HepG2 (cell line): ENCODE results near the gene ACTN1. TPM values are rescaled to one million over a fixed set of nuclear protein-coding genes. Genes with fewer than 3 reads are reported as not detected.

Experiments
- BHLHE40 ChIP-seq: IDR thresholded peaks from 2 replicates; pipeline ENCODE4 v1.6.1; 2011; ENCODE audit warnings: low read length, improper control_type of control experiment
- FOSL2 ChIP-seq: sonication (generic); formaldehyde crosslinking; IDR thresholded peaks from 2 replicates; pipeline ENCODE4 v1.4.0; 2020; ENCODE audit warnings: missing genetic modification reagents
- GATA4 ChIP-seq: sonication (generic); IDR thresholded peaks from 2 replicates; pipeline ENCODE4 v1.6.1; 2016; ENCODE audit warnings: antibody characterized with exemption, low read depth, borderline replicate concordance
- HDAC6 ChIP-seq: fragments of 200-600 bp; sonication (generic); IDR thresholded peaks from 2 replicates; pipeline ENCODE4 v1.7.0; 2017; ENCODE audit warnings: mild to moderate bottlenecking, antibody characterized with exemption, low read length, low read depth
- HNRNPL ChIP-seq: fragments of 200-400 bp; formaldehyde crosslinking; IDR thresholded peaks from 2 replicates; pipeline ENCODE4 v1.6.1; 2017; ENCODE audit warnings: mild to moderate bottlenecking, low read depth, low read length
- KDM1A ChIP-seq: IDR thresholded peaks from 2 replicates; pipeline ENCODE4 v1.6.1; 2016; ENCODE audit warnings: missing compliant biosample characterization
- NCOR1 ChIP-seq: fragments of 200-600 bp; sonication (generic); IDR thresholded peaks from 2 replicates; pipeline ENCODE4 v1.7.0; 2017; ENCODE audit warnings: antibody characterized with exemption, low read length, borderline replicate concordance
- NFKB2 ChIP-seq: sonication (generic); formaldehyde crosslinking; IDR thresholded peaks from 2 replicates; pipeline ENCODE4 v1.4.0; 2020; ENCODE audit warnings: missing genetic modification reagents, borderline replicate concordance
- PHB2 ChIP-seq: fragments of 450-650 bp; IDR thresholded peaks from 2 replicates; pipeline ENCODE4 v1.6.1; 2018; ENCODE audit not compliant: partially characterized antibody
- RFX3 ChIP-seq: IDR thresholded peaks from 2 replicates; pipeline ENCODE4 v1.6.1; 2016; ENCODE audit warnings: missing biosample characterization, missing genetic modification reagents
- SOX13 ChIP-seq, 3 experiments: fragments of 450-650 bp in 1 of 3; sonication (generic) in 1 of 3; formaldehyde crosslinking in 1 of 3; IDR thresholded peaks in 2 of 3; conservative IDR thresholded peaks in 1 of 3; 2 replicates each; pipeline versions ENCODE4 v1.5.0 to v1.6.1; 2016 to 2020; ENCODE audit warnings: antibody characterized with exemption in 1 of 3, mild to moderate bottlenecking in 1 of 3, missing compliant biosample characterization in 1 of 3, missing genetic modification reagents in 1 of 3, moderate library complexity in 1 of 3
- ZBTB3 ChIP-seq: sonication (generic); formaldehyde crosslinking; IDR thresholded peaks from 2 replicates; pipeline ENCODE4 v1.4.0; 2020; ENCODE audit warnings: low read depth, mild to moderate bottlenecking, moderate library complexity, missing genetic modification reagents, borderline replicate concordance
- ZFAT ChIP-seq: sonication (generic); formaldehyde crosslinking; conservative IDR thresholded peaks from 2 replicates; pipeline ENCODE4 v1.8.1; 2023; ENCODE audit warnings: missing genetic modification reagents, inconsistent platforms
- ZFP41 ChIP-seq: sonication (generic); formaldehyde crosslinking; IDR thresholded peaks from 2 replicates; pipeline ENCODE4 v1.4.0; 2020; ENCODE audit warnings: mild to moderate bottlenecking, missing genetic modification reagents, borderline replicate concordance
- ZNF160 ChIP-seq: sonication (generic); formaldehyde crosslinking; IDR thresholded peaks from 2 replicates; pipeline ENCODE4 v1.8.0; 2022; ENCODE audit warnings: mild to moderate bottlenecking, inconsistent platforms, missing genetic modification reagents
- ZNF337 ChIP-seq: sonication (generic); formaldehyde crosslinking; IDR thresholded peaks from 2 replicates; pipeline ENCODE4 v1.5.1; 2020; ENCODE audit warnings: missing genetic modification reagents, low read depth, mild to moderate bottlenecking, borderline replicate concordance
- ZNF367 ChIP-seq: sonication (generic); formaldehyde crosslinking; IDR thresholded peaks from 2 replicates; pipeline ENCODE4 v1.4.0; 2020; ENCODE audit warnings: missing genetic modification reagents, borderline replicate concordance
- ZNF496 ChIP-seq: sonication (generic); formaldehyde crosslinking; IDR thresholded peaks from 2 replicates; pipeline ENCODE4 v1.8.1; 2023; ENCODE audit warnings: mild to moderate bottlenecking, moderate library complexity, missing genetic modification reagents; ENCODE audit not compliant: insufficient replicate concordance
- ZNF644 ChIP-seq: IDR thresholded peaks from 2 replicates; pipeline ENCODE4 v1.6.1; 2016; ENCODE audit warnings: low read depth
- ZNF75D ChIP-seq: sonication (generic); formaldehyde crosslinking; IDR thresholded peaks from 2 replicates; pipeline ENCODE4 v1.8.1; 2023; ENCODE audit warnings: missing genetic modification reagents, mild to moderate bottlenecking, borderline replicate concordance
- polyA plus RNA-seq, 8 experiments: library from polyadenylated mRNA; depleted of rRNA in 3 of 8; stranded (reverse) in 7 of 8; unstranded in 1 of 8; fragments of >200 nt; fragmentation: Illumina TruSeq in 4 of 8; extraction: Trizol in 4 of 8; gene quantifications; 2 replicates each; pipeline versions ENCODE4 v1.2.1 to v1.2.3, GENCODE V29; 2011 to 2016; ENCODE audit warnings: low read depth in 4 of 8, missing spikeins in 1 of 8, mixed read lengths in 1 of 8; ENCODE audit not compliant: insufficient read depth in 1 of 8
- total RNA-seq, 5 experiments: library from RNA; depleted of rRNA; stranded (reverse); fragments of >200 nt; fragmentation: Illumina TruSeq; extraction: Trizol; gene quantifications; 2 replicates each; pipeline ENCODE4 v1.2.3, GENCODE V29; 2016; ENCODE audit warnings: low read depth in 1 of 5
- TF ChIP-seq, protein P1 (sequence below): sonication (generic); formaldehyde crosslinking; IDR thresholded peaks from 2 replicates; pipeline ENCODE4 v1.8.0; 2023; ENCODE audit warnings: mild to moderate bottlenecking, missing genetic modification reagents
- TF ChIP-seq, protein P2 (sequence below): sonication (generic); formaldehyde crosslinking; IDR thresholded peaks from 2 replicates; pipeline ENCODE4 v1.5.0; 2020; ENCODE audit warnings: mild to moderate bottlenecking, missing genetic modification reagents, borderline replicate concordance
- TF ChIP-seq, protein P3 (sequence below): sonication (generic); formaldehyde crosslinking; IDR thresholded peaks from 2 replicates; pipeline ENCODE4 v1.4.0; 2020; ENCODE audit warnings: missing genetic modification reagents
- TF ChIP-seq, protein P4 (sequence below): sonication (generic); formaldehyde crosslinking; IDR thresholded peaks from 2 replicates; pipeline ENCODE4 v1.8.1; 2022; ENCODE audit warnings: mild to moderate bottlenecking, missing genetic modification reagents

Gene ACTN1
- total and polyA plus RNA-seq, 2 of the 13 experiments (the other 11 are each of a cell fraction or from before 2014, with no cell fraction given) = 58.6 to 162 TPM

DNA sequence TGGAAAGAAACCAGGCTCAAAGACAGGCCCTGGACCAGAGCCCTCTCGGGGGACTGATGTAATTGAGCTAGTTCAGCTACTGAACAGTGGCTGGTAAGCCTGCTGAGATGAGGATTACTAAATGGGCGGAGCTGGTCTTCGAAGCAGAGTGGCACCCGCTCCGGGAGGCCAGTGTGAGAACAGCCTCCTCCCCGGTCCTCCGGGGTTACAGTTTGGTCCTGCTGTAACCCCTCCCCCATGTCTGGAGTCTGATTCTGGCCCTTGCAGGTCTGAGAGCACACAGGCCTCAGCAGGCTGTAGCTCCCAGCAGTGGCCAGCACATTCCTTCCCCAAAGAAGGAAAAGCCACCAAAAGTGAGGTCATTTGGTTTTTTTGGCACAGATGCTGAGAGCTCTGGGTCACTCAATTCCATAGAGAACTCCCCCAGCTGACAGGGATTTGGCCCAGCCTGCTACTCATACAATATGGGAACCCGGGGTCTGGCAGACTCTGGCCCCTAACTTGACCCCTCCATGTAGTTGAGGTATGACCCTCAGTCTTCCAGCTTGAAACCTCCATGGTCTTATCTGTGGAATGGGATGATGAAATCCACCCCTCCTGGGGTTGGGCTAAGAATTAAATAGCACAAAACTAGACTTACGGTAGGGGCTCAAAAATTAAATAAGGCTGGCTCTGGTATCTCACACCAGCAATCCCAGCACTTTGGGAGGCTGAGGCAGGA is 39.0 kb downstream of the ACTN1 start (continued):
- TF ChIP-seq, protein P1, sequence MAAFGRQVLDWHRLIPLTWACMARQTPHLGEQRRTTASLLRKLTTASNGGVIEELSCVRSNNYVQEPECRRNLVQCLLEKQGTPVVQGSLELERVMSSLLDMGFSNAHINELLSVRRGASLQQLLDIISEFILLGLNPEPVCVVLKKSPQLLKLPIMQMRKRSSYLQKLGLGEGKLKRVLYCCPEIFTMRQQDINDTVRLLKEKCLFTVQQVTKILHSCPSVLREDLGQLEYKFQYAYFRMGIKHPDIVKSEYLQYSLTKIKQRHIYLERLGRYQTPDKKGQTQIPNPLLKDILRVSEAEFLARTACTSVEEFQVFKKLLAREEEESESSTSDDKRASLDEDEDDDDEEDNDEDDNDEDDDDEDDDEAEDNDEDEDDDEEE = no peak
- TF ChIP-seq ZNF160 (no peak), FOSL2 (CRISPR knock-in tag) (no peak), SOX13 (IDR thresholded peaks at IDR 0.05) (no peak), SOX13 (CRISPR knock-in tag; conservative IDR thresholded peaks at IDR 0.05 in 1 of 2, IDR thresholded peaks at IDR 0.05 in 1 of 2) (no peak), KDM1A (CRISPR knock-in tag) (peak; percentile 52; the same call in 1 of the 2 replicates), HDAC6 (no peak), BHLHE40 (no peak), ZBTB3 (CRISPR knock-in tag) (no peak), ZFAT (CRISPR knock-in tag) (no peak), HNRNPL (no peak), ZNF75D (CRISPR knock-in tag) (no peak), ZNF644 (no peak), ZNF337 (CRISPR knock-in tag) (no peak), PHB2 (no peak), NFKB2 (CRISPR knock-in tag) (no peak), RFX3 (CRISPR knock-in tag) (no peak), ZNF367 (CRISPR knock-in tag) (no peak), GATA4 (no peak), ZFP41 (CRISPR knock-in tag) (no peak), NCOR1 (no peak), ZNF496 (no peak)
- TF ChIP-seq, protein P2, sequence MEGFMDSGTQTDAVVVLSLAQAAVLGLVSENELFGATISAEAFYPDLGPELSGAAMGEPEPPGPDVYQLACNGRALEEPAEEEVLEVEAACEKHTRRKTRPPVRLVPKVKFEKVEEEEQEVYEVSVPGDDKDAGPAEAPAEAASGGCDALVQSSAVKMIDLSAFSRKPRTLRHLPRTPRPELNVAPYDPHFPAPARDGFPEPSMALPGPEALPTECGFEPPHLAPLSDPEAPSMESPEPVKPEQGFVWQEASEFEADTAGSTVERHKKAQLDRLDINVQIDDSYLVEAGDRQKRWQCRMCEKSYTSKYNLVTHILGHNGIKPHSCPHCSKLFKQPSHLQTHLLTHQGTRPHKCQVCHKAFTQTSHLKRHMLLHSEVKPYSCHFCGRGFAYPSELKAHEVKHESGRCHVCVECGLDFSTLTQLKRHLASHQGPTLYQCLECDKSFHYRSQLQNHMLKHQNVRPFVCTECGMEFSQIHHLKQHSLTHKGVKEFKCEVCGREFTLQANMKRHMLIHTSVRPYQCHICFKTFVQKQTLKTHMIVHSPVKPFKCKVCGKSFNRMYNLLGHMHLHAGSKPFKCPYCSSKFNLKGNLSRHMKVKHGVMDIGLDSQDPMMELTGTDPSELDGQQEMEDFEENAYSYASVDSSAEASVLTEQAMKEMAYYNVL (CRISPR knock-in tag) = no peak
- TF ChIP-seq, protein P3, sequence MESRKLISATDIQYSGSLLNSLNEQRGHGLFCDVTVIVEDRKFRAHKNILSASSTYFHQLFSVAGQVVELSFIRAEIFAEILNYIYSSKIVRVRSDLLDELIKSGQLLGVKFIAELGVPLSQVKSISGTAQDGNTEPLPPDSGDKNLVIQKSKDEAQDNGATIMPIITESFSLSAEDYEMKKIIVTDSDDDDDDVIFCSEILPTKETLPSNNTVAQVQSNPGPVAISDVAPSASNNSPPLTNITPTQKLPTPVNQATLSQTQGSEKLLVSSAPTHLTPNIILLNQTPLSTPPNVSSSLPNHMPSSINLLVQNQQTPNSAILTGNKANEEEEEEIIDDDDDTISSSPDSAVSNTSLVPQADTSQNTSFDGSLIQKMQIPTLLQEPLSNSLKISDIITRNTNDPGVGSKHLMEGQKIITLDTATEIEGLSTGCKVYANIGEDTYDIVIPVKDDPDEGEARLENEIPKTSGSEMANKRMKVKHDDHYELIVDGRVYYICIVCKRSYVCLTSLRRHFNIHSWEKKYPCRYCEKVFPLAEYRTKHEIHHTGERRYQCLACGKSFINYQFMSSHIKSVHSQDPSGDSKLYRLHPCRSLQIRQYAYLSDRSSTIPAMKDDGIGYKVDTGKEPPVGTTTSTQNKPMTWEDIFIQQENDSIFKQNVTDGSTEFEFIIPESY (CRISPR knock-in tag) = no peak
- TF ChIP-seq, protein P4, sequence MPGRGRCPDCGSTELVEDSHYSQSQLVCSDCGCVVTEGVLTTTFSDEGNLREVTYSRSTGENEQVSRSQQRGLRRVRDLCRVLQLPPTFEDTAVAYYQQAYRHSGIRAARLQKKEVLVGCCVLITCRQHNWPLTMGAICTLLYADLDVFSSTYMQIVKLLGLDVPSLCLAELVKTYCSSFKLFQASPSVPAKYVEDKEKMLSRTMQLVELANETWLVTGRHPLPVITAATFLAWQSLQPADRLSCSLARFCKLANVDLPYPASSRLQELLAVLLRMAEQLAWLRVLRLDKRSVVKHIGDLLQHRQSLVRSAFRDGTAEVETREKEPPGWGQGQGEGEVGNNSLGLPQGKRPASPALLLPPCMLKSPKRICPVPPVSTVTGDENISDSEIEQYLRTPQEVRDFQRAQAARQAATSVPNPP (CRISPR knock-in tag) = no peak
